Left lung (tissue), 10 donors: ENCODE data around the gene SDK1. TPM values are rescaled to one million over a fixed set of nuclear protein-coding genes. Genes with fewer than 3 reads are reported as not detected.
A peak's percentile ranks its signal among the peaks of the same experiment; 100 is the strongest.

Experiments
- ATAC-seq: fragments of 200-7000 bp; cut with Tn5 transposase; one replicate; pipeline ENCODE4 v1.9.1; 2020; ENCODE audit warnings: moderate library complexity
- DNase-seq, 4 donors: peaks; one replicate each; pipeline ENCODE4 v3.0.0-alpha.2; 2013 to 2020
- H3K27ac ChIP-seq, 2 donors: fragments of 200-600 bp; sonication (generic) in 1 of 2; one replicate each; pipeline versions ENCODE4 v1.5.0 to v1.8.0; 2020 to 2021
- H3K27me3 ChIP-seq, 2 donors: fragments of 200-600 bp; sonication (generic) in 1 of 2; one replicate each; pipeline versions ENCODE4 v1.5.0 to v1.8.0; 2020 to 2021
- H3K36me3 ChIP-seq, 2 donors: fragments of 200-600 bp; sonication (generic) in 1 of 2; one replicate each; pipeline versions ENCODE4 v1.5.0 to v1.8.0; 2020 to 2021
- H3K4me1 ChIP-seq, 2 donors: fragments of 200-600 bp; one replicate each; pipeline ENCODE4 v1.8.0; 2021
- H3K4me3 ChIP-seq, 2 donors: fragments of 200-600 bp; sonication (generic) in 1 of 2; one replicate each; pipeline versions ENCODE4 v1.5.0 to v1.8.0; 2020 to 2021; ENCODE audit warnings: mild to moderate bottlenecking in 1 of 2
- H3K9me3 ChIP-seq, 2 donors: fragments of 200-600 bp; sonication (generic) in 1 of 2; one replicate each; pipeline versions ENCODE4 v1.5.0 to v1.8.0; 2020 to 2021
- intact Hi-C, 2 donors: fragments of 100-400 bp; cut with DNase I; formaldehyde crosslinking; loops; one replicate each; pipeline versions ENCODE4 v1.11.2 to v1.14.2; 2022
- polyA plus RNA-seq, 6 donors: library from polyadenylated mRNA; unstranded; fragments of 120-200 nt; gene quantifications; one replicate each; pipeline ENCODE4 v1.2.1, GENCODE V29; 2013; ENCODE audit not compliant: insufficient read length in 6 of 6
- total RNA-seq, 2 donors: library from RNA; stranded (reverse); fragmentation: NEBNext Ultra II Directional; extraction: Animal tissue kit (Norgen Biotek cat#: 25700); gene quantifications; one replicate each; pipeline ENCODE4 v1.2.1, GENCODE V29; 2021
- TF ChIP-seq, protein P1 (sequence below), 2 donors: fragments of 200-600 bp; sonication (generic) in 1 of 2; IDR thresholded peaks; one replicate each; pipeline versions ENCODE4 v1.5.0 to v1.8.0; 2021; ENCODE audit warnings: antibody characterized with exemption in 2 of 2
- donor health status: DM: no; HTN: yes; CAD: no.
- donor health status: DM: no; HTN: no; CAD: no.

The SDK1 gene
- total and polyA plus RNA-seq, 8 donors, result 5.5 to 17.6 (median 13.0) TPM

DNA sequence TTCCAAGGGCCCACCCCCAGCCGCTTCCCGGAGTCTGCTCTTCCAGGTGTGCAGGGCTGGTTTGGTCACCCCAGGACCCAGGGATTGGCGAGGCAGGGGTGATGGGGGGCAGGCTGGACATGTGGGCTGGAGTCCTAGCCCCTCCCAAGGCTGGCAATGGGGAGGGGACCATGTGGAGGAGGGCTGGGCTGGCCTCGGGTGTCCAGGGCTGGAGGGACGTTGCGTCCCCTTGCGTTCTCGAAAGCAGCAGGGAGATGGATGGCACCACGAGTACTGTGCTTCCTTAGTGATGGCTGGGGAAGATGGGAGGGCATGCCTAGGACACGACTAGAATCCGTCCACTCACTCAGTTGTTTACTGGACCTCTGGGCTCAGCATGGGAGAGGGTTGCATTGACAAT lies 848.6 kb downstream of the SDK1 start:
- peak in 1 of 4 donors; percentile 45 for DNase-seq
- intact Hi-C loops, result no loop called here
- no peaks in the 10 kb centered on the region for H3K4me1 ChIP-seq
- no peaks in the 10 kb centered on the region for H3K9me3 ChIP-seq
- H3K36me3 ChIP-seq, result no peaks in the 10 kb centered on the region
- H3K27me3 ChIP-seq, result peaks cover 0 to 13% of the 10 kb centered on the region in 2 donors
- no peak overlapping the region for H3K4me3 ChIP-seq
- no peak overlapping the region for H3K27ac ChIP-seq
- ATAC-seq, result no peak
- TF ChIP-seq, protein P1, sequence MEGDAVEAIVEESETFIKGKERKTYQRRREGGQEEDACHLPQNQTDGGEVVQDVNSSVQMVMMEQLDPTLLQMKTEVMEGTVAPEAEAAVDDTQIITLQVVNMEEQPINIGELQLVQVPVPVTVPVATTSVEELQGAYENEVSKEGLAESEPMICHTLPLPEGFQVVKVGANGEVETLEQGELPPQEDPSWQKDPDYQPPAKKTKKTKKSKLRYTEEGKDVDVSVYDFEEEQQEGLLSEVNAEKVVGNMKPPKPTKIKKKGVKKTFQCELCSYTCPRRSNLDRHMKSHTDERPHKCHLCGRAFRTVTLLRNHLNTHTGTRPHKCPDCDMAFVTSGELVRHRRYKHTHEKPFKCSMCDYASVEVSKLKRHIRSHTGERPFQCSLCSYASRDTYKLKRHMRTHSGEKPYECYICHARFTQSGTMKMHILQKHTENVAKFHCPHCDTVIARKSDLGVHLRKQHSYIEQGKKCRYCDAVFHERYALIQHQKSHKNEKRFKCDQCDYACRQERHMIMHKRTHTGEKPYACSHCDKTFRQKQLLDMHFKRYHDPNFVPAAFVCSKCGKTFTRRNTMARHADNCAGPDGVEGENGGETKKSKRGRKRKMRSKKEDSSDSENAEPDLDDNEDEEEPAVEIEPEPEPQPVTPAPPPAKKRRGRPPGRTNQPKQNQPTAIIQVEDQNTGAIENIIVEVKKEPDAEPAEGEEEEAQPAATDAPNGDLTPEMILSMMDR (IDR thresholded peaks at IDR 0.05), result no peak

DNA sequence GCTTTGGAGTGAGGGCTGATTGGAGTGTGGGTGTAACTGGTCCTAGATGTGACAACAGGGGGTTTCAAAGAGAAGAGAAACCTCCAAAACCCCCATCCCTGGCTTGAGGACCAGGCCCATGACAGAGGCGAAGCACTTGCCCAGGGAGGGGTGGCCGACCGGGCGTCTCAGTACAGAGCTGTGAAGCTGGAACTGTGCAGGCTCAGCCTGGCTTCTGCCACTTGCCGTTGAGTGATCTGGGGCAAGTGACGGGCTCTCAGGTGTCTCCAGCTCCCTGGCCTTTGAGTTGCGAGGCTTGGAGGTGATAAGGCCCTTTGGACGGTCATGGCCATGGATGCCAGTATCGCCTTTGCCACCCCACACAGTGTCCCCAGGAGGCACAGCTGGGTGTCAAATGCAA lies 849.7 kb downstream of the SDK1 start:
- DNase-seq (peak in 1 of 4 donors; percentile 35), ATAC-seq (no peak)
- Histone ChIP-seq H3K27ac (no peak overlapping the region), H3K27me3 (peaks cover 0 to 2% of the 10 kb centered on the region in 2 donors), H3K4me3 (no peak overlapping the region), H3K36me3 (no peaks in the 10 kb centered on the region), H3K4me1 (no peaks in the 10 kb centered on the region), H3K9me3 (no peaks in the 10 kb centered on the region)
- TF ChIP-seq, protein P1 (IDR thresholded peaks at IDR 0.05), result no peak
- intact Hi-C loops, result no loop called here

DNA sequence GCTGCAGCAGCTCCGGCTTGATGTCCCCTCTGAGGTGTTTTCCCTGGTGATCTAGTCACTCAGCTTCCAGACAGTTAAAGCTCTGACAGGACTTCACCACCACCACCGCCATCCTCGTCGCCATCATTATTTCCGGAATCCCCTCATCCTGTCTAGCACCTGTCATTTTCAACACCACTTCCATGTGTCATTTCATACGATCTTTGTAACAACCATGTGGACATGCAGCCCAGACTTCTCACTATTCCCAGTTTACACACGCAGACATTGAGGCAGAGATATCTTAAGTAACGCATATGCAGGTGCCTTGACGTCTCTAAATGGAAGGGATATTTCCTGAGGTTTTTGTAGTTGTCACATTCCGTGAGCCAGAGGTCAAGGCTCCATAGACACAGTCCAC lies 850.5 kb downstream of the SDK1 start:
- ATAC-seq, result no peak
- no peak overlapping the region for H3K4me3 ChIP-seq
- no peaks in the 10 kb centered on the region for H3K36me3 ChIP-seq
- H3K27me3 ChIP-seq, result no peaks in the 10 kb centered on the region
- TF ChIP-seq, protein P1 (IDR thresholded peaks at IDR 0.05), result no peak
- no peaks in the 10 kb centered on the region for H3K9me3 ChIP-seq
- no peak for DNase-seq
- H3K4me1 ChIP-seq, result no peaks in the 10 kb centered on the region
- intact Hi-C loops, result no loop called here
- H3K27ac ChIP-seq, result no peak overlapping the region

DNA sequence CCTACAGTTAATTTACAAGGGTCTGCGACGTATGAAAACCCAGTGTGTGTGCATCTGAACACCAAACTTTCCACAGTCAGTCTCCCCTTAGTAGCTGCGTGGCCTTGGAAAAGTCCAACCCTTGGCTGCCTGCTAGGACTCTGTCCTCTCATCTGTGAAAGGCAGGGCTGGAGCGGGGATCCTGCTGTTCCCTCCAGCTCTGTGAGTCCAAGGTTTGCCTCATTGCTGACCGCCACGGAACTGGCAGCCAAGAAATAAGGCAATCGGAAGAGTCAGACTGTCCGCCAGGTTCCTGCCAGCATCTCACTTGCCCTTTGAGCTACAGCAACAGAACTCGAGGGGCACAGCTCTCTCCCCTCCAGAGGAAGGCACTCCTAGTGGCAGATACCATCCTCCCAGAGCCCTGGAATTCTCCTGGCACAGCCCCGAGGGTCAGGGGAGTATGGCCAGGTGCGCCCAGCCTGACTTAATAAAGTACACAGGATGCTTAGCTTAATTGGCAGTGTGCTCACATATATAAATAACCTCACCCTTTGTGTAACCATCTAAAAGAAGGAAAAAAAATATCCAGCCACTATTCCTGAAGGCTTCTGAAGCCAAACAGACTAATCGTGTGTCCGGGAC lies 851.0 kb downstream of the SDK1 start:
- DNase-seq (peak in 1 of 4 donors; percentile 48), ATAC-seq (no peak)
- Histone ChIP-seq H3K36me3 (no peaks in the 10 kb centered on the region), H3K27me3 (no peaks in the 10 kb centered on the region), H3K27ac (no peak overlapping the region), H3K4me1 (no peaks in the 10 kb centered on the region), H3K4me3 (no peak overlapping the region), H3K9me3 (no peaks in the 10 kb centered on the region)
- intact Hi-C loops, result no loop called here
- TF ChIP-seq, protein P1 (IDR thresholded peaks at IDR 0.05), result no peak

DNA sequence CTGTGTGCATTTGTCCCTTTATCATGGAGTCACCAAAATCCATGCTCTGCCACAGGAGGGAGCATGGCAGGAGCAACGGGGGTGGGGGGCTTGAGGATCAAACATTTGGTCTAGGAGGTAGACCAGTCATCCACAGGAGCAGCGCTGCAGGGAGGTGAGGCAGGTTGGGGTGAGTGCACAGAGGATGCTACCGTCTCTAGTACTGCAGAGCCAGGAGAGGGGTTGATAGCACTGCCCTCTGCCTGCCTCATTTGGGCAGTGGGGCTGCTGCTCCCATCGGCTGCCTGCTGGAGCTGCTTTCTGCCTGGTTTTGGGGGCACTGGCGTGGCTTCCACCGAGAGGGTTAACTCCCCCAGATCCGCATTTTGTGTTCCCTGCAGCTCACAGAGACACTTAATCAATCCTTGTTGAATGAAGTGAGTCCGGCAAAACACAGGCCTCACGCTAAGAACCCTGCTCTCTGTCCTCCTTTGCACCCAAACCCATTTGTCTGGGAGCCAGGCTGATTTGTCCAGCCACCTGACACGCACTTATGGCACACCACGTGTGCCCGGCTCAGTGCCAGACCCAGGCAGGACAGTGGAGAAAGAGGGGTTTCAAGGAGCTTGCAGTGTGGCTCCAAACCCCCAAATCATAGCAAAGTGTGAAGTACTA lies 854.0 kb downstream of the SDK1 start:
- Histone ChIP-seq H3K36me3 (no peaks in the 10 kb centered on the region), H3K27me3 (no peaks in the 10 kb centered on the region), H3K4me1 (no peaks in the 10 kb centered on the region), H3K27ac (no peak overlapping the region), H3K9me3 (no peaks in the 10 kb centered on the region), H3K4me3 (no peak overlapping the region)
- DNase-seq, result peak in 3 of 4 donors; percentile 19 to 68 (median 67)
- intact Hi-C loops, result no loop called here
- TF ChIP-seq, protein P1 (IDR thresholded peaks at IDR 0.05), result no peak
- ATAC-seq, result no peak
